K562 (cell line): ENCODE measurements around the gene KDM4C.

Experiments
- ATF2 ChIP-seq: sonication (generic); formaldehyde crosslinking; IDR thresholded peaks from 2 replicates; pipeline ENCODE4 v1.8.1; 2022; ENCODE audit warnings: missing genetic modification reagents
- CHD1 ChIP-seq: fragments of 200-600 bp; sonication (generic); IDR thresholded peaks from one replicate; pipeline ENCODE4 v1.6.1; 2012; ENCODE audit warnings: mild to moderate bottlenecking, moderate library complexity, low read length, inconsistent platforms
- CTCF ChIP-seq, 3 experiments: IDR thresholded peaks in 2 of 3; conservative IDR thresholded peaks in 1 of 3; 2 replicates each; pipeline ENCODE4 v1.5.1; 2011 to 2012; ENCODE audit warnings: low read length in 3 of 3, mild to moderate bottlenecking in 3 of 3, control low read depth in 2 of 3, improper control_type of control experiment in 1 of 3, inconsistent platforms in 1 of 3, low read depth in 1 of 3, mixed read lengths in 1 of 3, moderate library complexity in 1 of 3; ENCODE audit not compliant: insufficient read depth in 2 of 3
- FOXJ3 ChIP-seq: sonication (generic); formaldehyde crosslinking; IDR thresholded peaks from 2 replicates; pipeline ENCODE4 v1.4.0; 2020; ENCODE audit warnings: mild to moderate bottlenecking, missing genetic modification reagents
- PHF8 ChIP-seq: fragments of 200-600 bp; sonication (generic); IDR thresholded peaks from 2 replicates; pipeline ENCODE4 v1.6.1; 2012; ENCODE audit warnings: mixed run types, mild to moderate bottlenecking, inconsistent platforms, low read length, moderate library complexity, borderline replicate concordance
- POLR2A ChIP-seq: fragments of 450-650 bp; conservative IDR thresholded peaks from 2 replicates; pipeline ENCODE4 v1.6.1; 2016
- SIRT6 ChIP-seq: IDR thresholded peaks from one replicate; pipeline ENCODE4 v1.6.1; 2012; ENCODE audit warnings: low read depth, mild to moderate bottlenecking, control low read depth, inconsistent platforms, low read length, moderate library complexity
- SP2 ChIP-seq: IDR thresholded peaks from 2 replicates; pipeline ENCODE4 v1.6.1; 2011; ENCODE audit warnings: mild to moderate bottlenecking, low read depth, low read length, moderate library complexity; ENCODE audit not compliant: poor library complexity, severe bottlenecking; ENCODE audit errors: extremely low read depth
- THRA ChIP-seq: fragments of 450-650 bp; IDR thresholded peaks from 2 replicates; pipeline ENCODE4 v1.6.1; 2017; ENCODE audit warnings: mild to moderate bottlenecking, moderate library complexity
- ZZZ3 ChIP-seq: fragments of 450-650 bp; IDR thresholded peaks from 2 replicates; pipeline ENCODE4 v1.6.1; 2016; ENCODE audit warnings: antibody characterized with exemption, mild to moderate bottlenecking, moderate library complexity

GRCh38 chr9:6873857-6874256 lies 116.1 kb downstream of the KDM4C start:
- no peak for TF ChIP-seq ZZZ3
- no peak for TF ChIP-seq SP2
- no peak for TF ChIP-seq PHF8
- TF ChIP-seq SIRT6: no peak
- no peak for TF ChIP-seq POLR2A
- TF ChIP-seq ATF2: no peak
- no peak for TF ChIP-seq FOXJ3 (CRISPR knock-in tag)
- TF ChIP-seq THRA: no peak
- no peak for TF ChIP-seq CTCF (IDR thresholded peaks at IDR 0.05 in 2 of 3, conservative IDR thresholded peaks at IDR 0.05 in 1 of 3; ENCODE audit: insufficient read depth in 2 of 3, low read depth in 1 of 3, low read length in 3 of 3)
- TF ChIP-seq CHD1: no peak
